HepG2 (cell line): Measurements from ENCODE around the gene CRYZL1. TPM values are rescaled to one million over a fixed set of nuclear protein-coding genes. Genes with fewer than 3 reads are reported as not detected.

Experiments
- DMAP1 ChIP-seq: IDR thresholded peaks from 2 replicates; pipeline ENCODE4 v1.6.1; 2016
- EP300 ChIP-seq, 3 experiments: sonication (generic) in 1 of 3; formaldehyde crosslinking in 1 of 3; IDR thresholded peaks; 2 replicates each; pipeline versions ENCODE4 v1.5.1 to v1.6.1; 2011 to 2020; ENCODE audit warnings: low read depth in 2 of 3, low read length in 2 of 3, borderline replicate concordance in 1 of 3, improper control_type of control experiment in 1 of 3, mild to moderate bottlenecking in 1 of 3, missing genetic modification reagents in 1 of 3, moderate library complexity in 1 of 3
- GLMP ChIP-seq: sonication (generic); formaldehyde crosslinking; IDR thresholded peaks from 2 replicates; pipeline ENCODE4 v1.9.0; 2021; ENCODE audit warnings: missing genetic modification reagents, mild to moderate bottlenecking, borderline replicate concordance
- KMT2B ChIP-seq: IDR thresholded peaks from 2 replicates; pipeline ENCODE4 v1.6.1; 2016; ENCODE audit warnings: missing genetic modification reagents, missing compliant biosample characterization
- SIN3B ChIP-seq: fragments of 150-350 bp; IDR thresholded peaks from 2 replicates; pipeline ENCODE4 v1.6.1; 2014; ENCODE audit warnings: low read length
- SPEN ChIP-seq: sonication (generic); formaldehyde crosslinking; IDR thresholded peaks from 2 replicates; pipeline ENCODE4 v1.5.1; 2020; ENCODE audit warnings: low read depth, mild to moderate bottlenecking, missing genetic modification reagents
- TAF1 ChIP-seq: sonication (generic); formaldehyde crosslinking; IDR thresholded peaks from 2 replicates; pipeline ENCODE4 v1.4.0; 2020; ENCODE audit warnings: missing genetic modification reagents
- TRIM24 ChIP-seq: sonication (generic); formaldehyde crosslinking; IDR thresholded peaks from 2 replicates; pipeline ENCODE4 v1.8.0; 2022; ENCODE audit warnings: mild to moderate bottlenecking, missing genetic modification reagents
- ZBTB3 ChIP-seq: sonication (generic); formaldehyde crosslinking; IDR thresholded peaks from 2 replicates; pipeline ENCODE4 v1.4.0; 2020; ENCODE audit warnings: low read depth, mild to moderate bottlenecking, moderate library complexity, missing genetic modification reagents, borderline replicate concordance
- ZBTB33 ChIP-seq: sonication (generic); formaldehyde crosslinking; IDR thresholded peaks from 2 replicates; pipeline ENCODE4 v1.4.0; 2020; ENCODE audit warnings: missing genetic modification reagents
- ZBTB4 ChIP-seq: sonication (generic); formaldehyde crosslinking; IDR thresholded peaks from 2 replicates; pipeline ENCODE4 v1.4.0; 2020; ENCODE audit warnings: missing genetic modification reagents, mild to moderate bottlenecking, borderline replicate concordance
- ZBTB7A ChIP-seq: sonication (generic); formaldehyde crosslinking; IDR thresholded peaks from 2 replicates; pipeline ENCODE4 v1.8.0; 2022; ENCODE audit warnings: mild to moderate bottlenecking, missing genetic modification reagents
- ZNF121 ChIP-seq: sonication (generic); formaldehyde crosslinking; IDR thresholded peaks from 2 replicates; pipeline ENCODE4 v1.5.0; 2020; ENCODE audit warnings: mild to moderate bottlenecking, missing genetic modification reagents
- ZNF205 ChIP-seq: IDR thresholded peaks from 2 replicates; pipeline ENCODE4 v1.6.1; 2018; ENCODE audit warnings: missing biosample characterization, missing genetic modification reagents
- ZNF256 ChIP-seq: sonication (generic); formaldehyde crosslinking; conservative IDR thresholded peaks from 2 replicates; pipeline ENCODE4 v1.4.0; 2020; ENCODE audit warnings: missing genetic modification reagents
- ZNF577 ChIP-seq: sonication (generic); formaldehyde crosslinking; IDR thresholded peaks from 2 replicates; pipeline ENCODE4 v1.4.0; 2020; ENCODE audit warnings: mild to moderate bottlenecking, low read depth, missing genetic modification reagents, borderline replicate concordance
- ZNF619 ChIP-seq: sonication (generic); formaldehyde crosslinking; IDR thresholded peaks from 2 replicates; pipeline ENCODE4 v1.4.0; 2020; ENCODE audit warnings: mild to moderate bottlenecking, missing genetic modification reagents
- polyA plus RNA-seq, 8 experiments: library from polyadenylated mRNA; depleted of rRNA in 3 of 8; stranded (reverse) in 7 of 8; unstranded in 1 of 8; fragments of >200 nt; fragmentation: Illumina TruSeq in 4 of 8; extraction: Trizol in 4 of 8; gene quantifications; 2 replicates each; pipeline versions ENCODE4 v1.2.1 to v1.2.3, GENCODE V29; 2011 to 2016; ENCODE audit warnings: low read depth in 4 of 8, missing spikeins in 1 of 8, mixed read lengths in 1 of 8; ENCODE audit not compliant: insufficient read depth in 1 of 8
- total RNA-seq, 5 experiments: library from RNA; depleted of rRNA; stranded (reverse); fragments of >200 nt; fragmentation: Illumina TruSeq; extraction: Trizol; gene quantifications; 2 replicates each; pipeline ENCODE4 v1.2.3, GENCODE V29; 2016; ENCODE audit warnings: low read depth in 1 of 5
- TF ChIP-seq, protein P1 (sequence below): sonication (generic); formaldehyde crosslinking; IDR thresholded peaks from 2 replicates; pipeline ENCODE4 v1.8.1; 2023; ENCODE audit warnings: mild to moderate bottlenecking, missing genetic modification reagents, borderline replicate concordance

Gene CRYZL1
- total and polyA plus RNA-seq, 2 of the 13 experiments (the other 11 are each of a cell fraction or from before 2014, with no cell fraction given): 20.3 to 27.7 TPM

GRCh38 chr21:33542640-33543504, 98.7 kb downstream of the CRYZL1 start, which contains the start of gene SON (continued):
- no peak for TF ChIP-seq ZBTB4 (CRISPR knock-in tag)
- no peak for TF ChIP-seq ZBTB3 (CRISPR knock-in tag)
- TF ChIP-seq ZNF577: no peak
- TF ChIP-seq EP300 (IDR thresholded peaks at IDR 0.05; ENCODE audit: low read depth in 2 of 2, low read length in 2 of 2): no peak
- TF ChIP-seq EP300 (CRISPR knock-in tag; IDR thresholded peaks at IDR 0.05; ENCODE audit: borderline replicate concordance): 0 out of 2 replicates have a peak, but pooled peaks have one; percentile 13
- TF ChIP-seq ZNF121: no peak
- TF ChIP-seq ZNF619 (CRISPR knock-in tag): no peak; the same call in 1 of the 2 replicates
- peak; percentile 65; the same call in 1 of the 2 replicates for TF ChIP-seq KMT2B (CRISPR knock-in tag)
- TF ChIP-seq DMAP1 (CRISPR knock-in tag): peak; percentile 91
- no peak for TF ChIP-seq ZNF205
- no peak for TF ChIP-seq ZBTB7A (CRISPR knock-in tag)
- no peak for TF ChIP-seq ZNF256 (CRISPR knock-in tag)
- peak; percentile 66 for TF ChIP-seq SPEN (CRISPR knock-in tag)
- TF ChIP-seq ZBTB33 (CRISPR knock-in tag): 0 out of 2 replicates have a peak, but pooled peaks have one; percentile 17
- TF ChIP-seq GLMP (CRISPR knock-in tag): no peak
- TF ChIP-seq TAF1 (CRISPR knock-in tag): peak; percentile 76
- no peak for TF ChIP-seq SIN3B
- TF ChIP-seq TRIM24 (CRISPR knock-in tag): no peak
- TF ChIP-seq, protein P1, sequence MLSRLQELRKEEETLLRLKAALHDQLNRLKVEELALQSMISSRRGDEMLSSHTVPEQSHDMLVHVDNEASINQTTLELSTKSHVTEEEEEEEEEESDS (CRISPR knock-in tag): no peak
